GM21619 (cell line): ENCODE results near the gene EXOC6B.

Source experiments
- ATAC-seq: cut with Tn5 transposase; IDR thresholded peaks from one replicate; pipeline ENCODE4 v1.9.1; 2021; ENCODE audit not compliant: unreplicated experiment

EXOC6B gene

DNA sequence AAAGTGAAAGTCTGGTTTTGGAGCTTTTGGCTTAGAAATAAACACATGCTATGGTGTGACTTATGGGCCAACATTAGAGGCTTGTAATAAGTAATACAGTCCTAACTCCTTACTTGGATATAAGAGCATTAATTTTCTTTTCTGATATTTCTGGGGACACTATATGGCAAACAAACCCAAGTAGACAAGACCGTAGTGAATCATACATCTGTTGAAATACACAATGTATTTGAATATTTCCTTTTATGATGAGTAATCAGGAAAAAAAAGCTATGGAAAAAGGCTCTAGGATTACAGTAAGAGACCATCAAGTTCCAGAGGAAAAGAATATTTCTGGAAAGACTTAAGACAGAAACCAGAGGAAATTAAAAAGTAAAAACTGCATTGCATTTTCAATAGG, 532.2 kb downstream of the EXOC6B start:
- no peak for ATAC-seq

DNA sequence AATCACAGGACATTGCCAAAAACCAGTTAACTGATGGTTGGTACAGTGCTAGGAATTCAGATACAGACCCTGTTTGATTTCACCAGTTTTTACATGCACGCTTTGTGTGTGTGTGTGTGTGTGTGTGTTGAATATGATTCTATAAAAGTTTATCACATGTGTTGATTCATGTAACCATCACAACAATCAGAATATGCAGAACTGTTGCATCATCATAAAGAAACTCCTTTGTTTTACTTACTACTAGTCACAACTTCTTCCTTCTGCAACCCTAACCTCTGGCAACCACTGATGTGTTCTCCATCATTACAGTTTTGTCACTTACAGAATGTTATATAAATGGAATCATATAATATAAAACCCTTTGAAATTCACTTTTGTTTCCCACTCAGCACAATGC, 533.4 kb downstream of the EXOC6B start:
- ATAC-seq, result no peak

GRCh38 chr2:72291059-72291458, 534.8 kb downstream of the EXOC6B start:
- ATAC-seq, result no peak

- ATAC-seq, result no peak
Observed at GRCh38 chr2:72289736-72290135, 536.1 kb downstream of the EXOC6B start.

DNA sequence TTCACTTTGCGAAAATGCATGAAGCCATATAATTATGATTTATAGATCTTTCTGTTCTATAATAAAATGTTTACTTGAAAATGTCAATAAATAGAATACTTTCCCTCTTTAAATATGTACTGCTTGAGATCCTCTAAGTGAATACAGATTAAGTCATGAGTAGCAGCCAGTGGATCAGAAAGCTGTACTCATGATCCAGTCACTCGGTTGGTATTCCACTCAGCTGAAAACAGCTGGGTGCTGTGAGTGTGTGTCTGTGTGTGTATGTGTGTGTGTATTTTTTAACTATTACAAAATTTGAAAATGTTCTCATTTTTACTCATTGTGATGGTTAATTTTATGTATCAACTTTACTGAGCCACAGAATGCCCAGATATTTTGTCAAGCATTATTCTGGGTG, 536.5 kb downstream of the EXOC6B start:
- no peak for ATAC-seq

DNA sequence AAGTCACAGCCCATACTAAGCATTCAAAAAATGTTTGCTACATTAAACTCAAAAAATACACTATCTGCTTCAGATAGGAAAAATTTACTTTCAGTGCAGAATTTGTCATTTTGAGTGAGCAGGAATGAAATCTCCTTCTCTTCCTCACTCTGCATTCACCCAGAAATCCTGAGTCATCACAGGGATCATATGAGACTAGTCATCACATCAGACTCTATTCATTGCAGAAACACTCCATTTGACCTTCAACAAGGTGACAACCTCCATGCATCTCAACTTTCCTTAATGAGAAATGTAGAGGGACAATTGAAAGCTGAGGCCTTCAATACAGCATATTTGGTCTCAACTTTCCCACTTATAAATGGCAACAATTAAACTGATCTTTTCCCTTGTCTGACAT, 547.8 kb downstream of the EXOC6B start:
- ATAC-seq, result no peak

- ATAC-seq, result no peak
Observed at GRCh38 chr2:72276876-72277275, 549.0 kb downstream of the EXOC6B start.

DNA sequence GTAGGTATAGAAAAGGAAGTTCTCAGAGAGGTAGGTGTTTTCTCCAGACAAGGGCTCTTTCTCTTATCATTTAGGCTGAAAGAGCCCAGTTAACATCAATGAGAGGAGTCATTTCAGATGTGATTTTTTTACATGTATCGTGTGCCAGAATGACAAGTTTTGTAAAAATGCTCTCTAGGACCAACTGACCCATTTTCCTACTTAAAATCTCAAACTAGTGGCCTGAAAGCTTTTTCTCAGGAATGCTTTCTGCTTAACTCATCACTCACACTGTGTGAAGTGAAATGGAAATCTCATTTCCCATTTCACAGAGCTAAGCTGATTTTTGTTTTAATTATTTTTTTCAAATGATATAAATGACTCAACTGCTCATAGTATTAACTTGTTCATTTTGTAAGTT, 549.5 kb downstream of the EXOC6B start:
- no peak for ATAC-seq

- no peak for ATAC-seq
Observed at GRCh38 chr2:72275084-72275483, 550.7 kb downstream of the EXOC6B start.

DNA sequence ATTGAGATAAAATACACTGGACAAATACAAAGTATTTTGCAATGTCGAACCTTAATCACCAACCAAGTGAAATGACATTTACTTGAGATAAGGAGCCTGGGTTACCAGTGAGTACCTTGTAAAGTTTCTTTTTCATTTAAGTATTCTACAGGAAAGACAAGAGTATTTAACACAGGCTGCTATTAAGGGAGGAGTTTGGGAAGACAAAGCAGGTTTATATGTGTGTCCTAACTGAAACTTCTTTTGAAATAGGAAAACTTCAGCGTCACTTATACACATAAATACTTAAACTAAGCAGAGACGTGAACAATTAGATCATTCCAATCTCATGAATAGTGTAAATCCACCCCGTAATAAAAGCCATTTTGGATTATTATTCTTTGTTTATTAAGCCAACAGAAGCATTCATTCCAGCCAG, 551.4 kb downstream of the EXOC6B start:
- ATAC-seq, result no peak

- no peak for ATAC-seq
Observed at GRCh38 chr2:72273384-72273783, 552.4 kb downstream of the EXOC6B start.

GRCh38 chr2:72271766-72272641, 553.8 kb downstream of the EXOC6B start:
- ATAC-seq, result no peak

GRCh38 chr2:72271276-72271614, 554.6 kb downstream of the EXOC6B start:
- ATAC-seq, result no peak

DNA sequence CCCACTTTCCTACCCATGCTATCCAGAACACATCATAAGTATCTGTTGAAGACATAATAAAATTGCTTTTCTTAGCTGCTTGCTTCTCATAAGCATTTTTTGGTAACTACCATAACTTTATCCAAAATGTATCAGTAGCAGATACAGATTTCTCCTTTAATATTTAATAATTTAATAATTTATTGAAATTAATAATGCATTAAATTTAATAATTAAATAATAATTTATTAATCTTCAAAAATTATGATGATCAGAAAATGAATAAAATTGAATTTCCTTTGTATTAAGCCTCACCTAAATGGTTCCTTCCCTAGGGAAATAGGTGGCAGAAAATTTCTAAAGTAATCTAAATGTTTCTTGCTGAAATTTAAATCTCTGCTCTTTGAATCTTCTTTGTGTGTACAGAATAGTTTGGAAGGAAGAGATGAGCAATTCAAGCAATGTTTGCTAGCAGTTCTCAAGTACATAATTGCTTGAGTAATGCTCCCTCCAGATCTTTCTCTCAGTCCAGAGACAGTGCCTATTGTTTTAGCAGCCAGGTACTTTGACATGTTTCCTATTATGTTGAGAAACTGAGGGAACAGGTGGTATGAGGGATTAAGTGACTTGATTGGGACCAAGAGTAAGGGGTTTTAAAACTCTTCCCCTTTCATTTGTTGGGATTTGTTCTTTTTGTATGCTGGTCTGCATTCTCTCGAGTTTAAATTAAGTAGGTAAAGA, 555.1 kb downstream of the EXOC6B start:
- no peak for ATAC-seq

DNA sequence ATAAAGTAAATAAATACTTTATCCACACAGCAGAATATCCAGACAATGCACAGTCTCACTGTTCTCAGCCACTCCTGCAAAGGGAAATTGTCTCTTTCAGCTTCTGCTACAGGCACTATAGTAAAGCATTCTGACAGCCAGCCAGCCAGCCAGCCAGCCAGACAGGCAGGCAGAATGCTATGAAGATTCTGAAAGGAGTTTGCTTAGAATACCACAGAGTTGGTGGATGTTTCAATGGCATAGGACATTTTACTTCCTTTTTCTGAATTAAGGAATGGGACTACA, 562.1 kb downstream of the EXOC6B start:
- ATAC-seq, result no peak

- ATAC-seq, result no peak
Observed at GRCh38 chr2:72263043-72263775, 562.6 kb downstream of the EXOC6B start.

- ATAC-seq, result no peak
Observed at GRCh38 chr2:72261076-72261475, 564.8 kb downstream of the EXOC6B start.

- ATAC-seq, result no peak
Observed at GRCh38 chr2:72255540-72255939, 570.3 kb downstream of the EXOC6B start.

- no peak for ATAC-seq
Observed at GRCh38 chr2:72254831-72255451, 570.9 kb downstream of the EXOC6B start.

- ATAC-seq, result no peak
Observed at GRCh38 chr2:72238311-72238710, 587.5 kb downstream of the EXOC6B start.

DNA sequence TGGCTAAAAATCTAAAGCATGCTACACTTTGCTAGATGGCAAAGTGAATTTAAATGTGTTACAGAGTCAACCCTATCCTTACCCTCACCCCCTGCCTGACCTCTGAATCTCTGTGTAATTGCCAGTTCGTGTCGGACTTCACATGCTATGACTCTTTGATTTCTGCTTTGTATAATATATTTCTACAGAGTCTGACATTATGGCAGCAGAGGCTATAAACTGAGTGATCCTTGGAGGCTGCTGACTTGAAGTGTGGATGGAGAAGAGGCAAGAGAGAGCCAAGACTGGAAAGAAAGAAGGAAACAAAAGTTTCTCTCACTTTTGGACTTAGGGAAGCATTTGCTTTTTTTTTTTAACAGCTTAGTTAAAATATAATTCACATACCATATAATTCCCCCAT, 588.3 kb downstream of the EXOC6B start:
- no peak for ATAC-seq
